NCI-H2196 (cell line): ENCODE data around the gene TTC7B.

Source experiments
- DNase-seq: peaks from one replicate; lab custom pipeline; 2025; ENCODE audit not compliant: unreplicated experiment; lab: John Stamatoyannopoulos, UW

TTC7B gene

DNA sequence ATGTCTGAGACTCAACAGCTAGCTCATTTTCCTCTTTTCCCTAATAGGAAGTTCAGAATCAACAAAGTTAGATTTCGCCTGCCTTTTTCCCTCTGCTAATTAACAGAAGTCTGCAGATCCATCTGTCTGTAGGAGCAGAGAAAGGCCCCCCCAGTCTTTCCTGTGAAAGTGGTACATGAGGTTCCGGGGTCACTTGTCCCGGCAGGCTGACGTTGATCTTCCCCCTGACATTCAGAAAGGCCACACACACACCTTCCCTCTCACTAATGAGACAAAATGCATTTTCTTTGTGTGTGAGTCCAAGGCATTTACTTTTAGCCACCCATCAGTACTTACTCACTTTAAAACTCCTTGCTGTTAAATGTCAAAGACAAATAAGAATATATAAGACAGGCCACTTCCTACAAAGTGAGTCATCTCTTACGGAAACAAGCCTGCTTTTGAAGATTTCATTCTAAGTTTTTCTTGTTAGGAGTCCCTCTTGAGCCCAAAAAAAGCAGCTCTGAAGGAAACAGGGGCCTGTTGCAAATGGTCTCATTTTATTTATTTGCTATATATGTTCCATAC, 138.7 kb downstream of the TTC7B start:
- DNase-seq, result no peak

DNA sequence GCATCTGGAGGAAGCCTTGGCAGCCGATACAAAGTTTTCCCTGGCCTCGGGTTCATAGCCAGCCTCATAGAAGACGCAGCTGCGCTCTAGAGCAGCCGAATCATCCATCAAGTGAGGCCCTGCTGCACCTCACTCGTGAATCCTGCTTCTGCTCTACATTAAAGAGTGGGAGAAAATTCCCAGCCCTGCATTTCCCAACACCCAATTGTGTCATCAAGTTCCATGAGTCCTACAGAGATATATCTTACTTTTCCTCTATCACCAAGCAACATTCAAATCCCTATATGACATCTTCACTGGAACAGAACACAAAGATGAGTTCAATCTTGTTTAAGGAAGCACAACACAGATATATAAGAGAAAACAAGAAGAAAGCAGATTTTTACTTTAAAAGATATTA, 139.3 kb downstream of the TTC7B start:
- no peak for DNase-seq

DNA sequence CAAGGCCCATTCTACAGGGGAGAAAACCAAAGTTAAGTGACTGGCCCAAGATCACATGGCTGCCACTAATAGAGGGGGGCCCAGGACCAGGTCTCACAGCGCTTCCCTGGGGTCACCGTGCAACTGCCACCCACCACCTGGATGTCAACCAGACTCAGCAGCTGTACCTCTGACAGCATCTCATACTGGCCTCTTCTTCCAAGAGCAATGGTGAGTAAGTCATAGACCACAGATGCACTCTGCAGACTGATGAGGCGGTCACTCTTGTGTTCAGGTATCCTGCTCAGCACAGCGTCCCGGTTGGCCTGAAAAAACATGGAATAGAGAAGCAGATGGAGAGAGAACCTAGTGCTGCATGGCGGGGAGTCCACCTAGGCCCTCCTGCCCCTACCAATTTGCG, 139.9 kb downstream of the TTC7B start:
- no peak for DNase-seq

DNA sequence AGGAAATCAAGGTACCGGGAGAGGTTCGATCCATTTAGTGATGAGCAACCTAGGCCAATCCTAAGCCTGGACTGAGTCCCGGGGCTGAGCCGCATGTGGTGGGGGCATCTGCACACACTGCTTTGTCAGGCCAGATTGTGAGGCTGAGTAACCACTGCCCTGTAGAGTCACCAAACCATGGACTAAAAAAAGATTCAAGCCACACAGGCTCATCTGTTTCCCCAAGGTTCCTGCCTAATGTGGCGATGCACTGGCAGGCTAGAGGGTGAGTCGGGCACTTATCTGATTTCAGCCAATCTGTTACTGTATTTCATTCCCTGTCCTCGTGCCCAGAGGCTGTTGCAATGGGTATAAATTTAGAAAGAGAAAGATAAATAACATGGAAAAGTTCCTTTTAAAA, 140.8 kb downstream of the TTC7B start:
- no peak for DNase-seq

DNA sequence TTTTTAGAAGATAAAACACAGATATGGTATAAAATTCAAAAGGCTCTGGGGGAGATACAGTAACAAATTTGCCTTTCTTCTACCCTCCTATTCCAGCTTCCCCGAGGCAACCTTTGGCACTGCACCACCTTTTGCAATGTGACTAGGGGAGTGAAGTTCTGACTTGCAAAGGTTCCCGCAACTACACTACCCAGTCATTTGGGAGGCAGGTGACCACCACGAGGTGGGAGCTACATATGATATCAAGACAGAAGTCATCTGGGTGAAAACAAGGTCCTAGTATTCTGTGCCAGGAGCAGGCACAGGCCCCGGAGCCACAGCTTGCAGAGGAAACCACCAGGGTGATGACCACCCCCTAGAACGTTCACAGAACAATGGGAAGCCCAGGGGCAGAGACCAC, 141.5 kb downstream of the TTC7B start:
- no peak for DNase-seq

DNA sequence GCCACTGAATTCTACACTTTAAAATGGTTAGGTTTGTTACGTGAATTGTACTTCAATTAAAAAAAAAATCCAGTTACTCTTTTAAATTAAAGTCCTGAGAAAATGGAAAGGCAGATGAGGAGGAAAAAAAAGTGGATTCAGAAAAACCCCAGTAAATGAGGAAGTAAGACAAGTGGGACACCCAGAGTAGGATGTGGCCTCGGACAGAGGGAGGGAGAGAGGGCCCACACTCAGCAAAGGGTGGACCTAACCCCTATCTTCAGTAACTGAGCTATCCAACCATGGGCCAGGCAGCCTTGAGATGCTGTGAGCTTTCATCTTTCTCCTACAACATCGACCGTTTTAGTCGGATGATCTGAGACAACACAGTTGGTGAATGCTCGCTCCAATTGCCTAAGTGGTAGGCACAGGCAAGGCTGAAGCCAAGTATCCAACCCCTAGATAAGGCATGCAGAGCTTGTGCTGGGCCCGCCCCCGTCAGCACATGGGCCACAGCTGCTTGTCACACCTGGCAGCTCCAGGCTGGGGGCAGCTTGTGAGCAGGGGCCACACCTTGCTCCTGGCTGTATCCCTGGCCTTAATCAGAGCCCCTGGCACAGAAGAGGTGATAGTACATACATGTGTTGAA, 142.1 kb downstream of the TTC7B start:
- no peak for DNase-seq

DNA sequence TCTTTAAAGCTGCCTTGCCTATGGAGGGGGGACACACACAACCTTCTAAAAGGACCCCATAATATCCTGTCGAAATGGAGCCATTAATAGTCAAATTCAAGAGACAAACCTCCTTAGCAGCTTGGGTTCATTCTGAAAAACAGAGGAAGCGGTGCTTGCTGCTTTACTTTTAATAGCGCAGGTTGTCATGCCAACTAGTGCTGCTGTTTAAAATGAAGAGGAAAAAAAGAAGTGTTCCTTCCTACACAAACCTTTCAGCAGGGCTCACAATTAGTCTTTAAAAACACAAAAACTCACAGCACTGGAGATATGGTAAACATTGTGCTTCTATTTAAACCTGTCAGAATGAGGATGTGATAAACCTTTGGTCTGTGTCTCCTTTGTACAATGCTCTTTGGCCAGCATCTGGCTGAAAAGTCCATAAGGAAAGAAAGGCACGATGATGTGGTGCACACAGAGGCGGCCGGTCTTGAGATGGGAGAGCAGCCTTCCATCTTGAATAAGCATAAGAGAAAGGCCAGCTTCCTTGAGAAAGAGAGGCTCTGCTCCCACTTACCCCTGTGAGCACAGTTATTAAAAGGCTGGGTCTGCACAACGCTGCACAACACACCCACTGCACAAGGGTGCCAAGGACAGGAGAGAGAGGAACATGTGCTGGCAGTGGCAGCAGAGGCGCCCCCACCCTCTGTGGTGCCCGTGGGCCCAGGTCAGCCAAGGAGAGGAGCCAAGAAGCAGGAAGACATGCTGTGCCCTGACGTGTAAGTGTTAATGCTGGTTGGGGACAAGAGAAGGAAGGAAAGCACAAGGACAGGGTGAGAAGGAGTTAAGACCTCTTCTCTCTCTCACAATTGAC, 144.6 kb downstream of the TTC7B start:
- no peak for DNase-seq

DNA sequence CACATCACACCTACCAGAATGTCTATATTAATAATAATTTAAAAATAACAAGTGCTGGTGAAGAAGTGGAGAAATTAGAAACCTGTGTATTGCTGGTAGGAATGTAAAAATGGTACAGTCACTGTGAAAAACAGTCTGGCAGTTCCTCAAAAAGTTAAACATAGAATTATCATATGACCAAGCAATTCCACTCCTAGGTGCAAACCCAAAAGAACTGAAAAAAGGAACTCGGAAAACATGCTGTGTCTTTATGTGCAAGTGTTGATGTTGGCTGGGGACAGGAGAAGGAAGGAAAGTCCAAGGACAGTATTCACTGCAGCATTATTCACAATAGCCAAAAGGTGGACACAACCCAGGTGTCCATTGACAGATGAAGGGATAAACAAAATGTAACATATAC, 146.5 kb downstream of the TTC7B start:
- no peak for DNase-seq

DNA sequence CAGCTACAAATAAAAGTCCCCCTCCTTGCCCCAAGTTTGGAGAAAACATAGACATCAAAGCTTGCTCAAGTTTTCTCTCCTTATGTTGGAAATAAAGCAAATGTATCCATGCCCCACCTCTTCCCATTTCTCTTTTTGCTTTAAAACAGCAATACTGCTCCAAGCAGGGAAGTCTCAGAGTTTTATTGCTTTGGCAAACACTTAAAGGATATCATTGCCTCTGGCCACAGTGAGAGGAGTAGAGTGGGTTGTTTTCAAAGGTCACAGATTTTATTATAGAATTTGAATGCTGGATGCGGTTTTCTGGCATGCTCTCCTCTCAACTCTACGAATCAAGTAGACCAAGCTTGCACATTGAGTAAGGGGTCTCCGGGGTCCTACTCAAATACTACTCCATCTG, 149.7 kb downstream of the TTC7B start:
- DNase-seq, result no peak

DNA sequence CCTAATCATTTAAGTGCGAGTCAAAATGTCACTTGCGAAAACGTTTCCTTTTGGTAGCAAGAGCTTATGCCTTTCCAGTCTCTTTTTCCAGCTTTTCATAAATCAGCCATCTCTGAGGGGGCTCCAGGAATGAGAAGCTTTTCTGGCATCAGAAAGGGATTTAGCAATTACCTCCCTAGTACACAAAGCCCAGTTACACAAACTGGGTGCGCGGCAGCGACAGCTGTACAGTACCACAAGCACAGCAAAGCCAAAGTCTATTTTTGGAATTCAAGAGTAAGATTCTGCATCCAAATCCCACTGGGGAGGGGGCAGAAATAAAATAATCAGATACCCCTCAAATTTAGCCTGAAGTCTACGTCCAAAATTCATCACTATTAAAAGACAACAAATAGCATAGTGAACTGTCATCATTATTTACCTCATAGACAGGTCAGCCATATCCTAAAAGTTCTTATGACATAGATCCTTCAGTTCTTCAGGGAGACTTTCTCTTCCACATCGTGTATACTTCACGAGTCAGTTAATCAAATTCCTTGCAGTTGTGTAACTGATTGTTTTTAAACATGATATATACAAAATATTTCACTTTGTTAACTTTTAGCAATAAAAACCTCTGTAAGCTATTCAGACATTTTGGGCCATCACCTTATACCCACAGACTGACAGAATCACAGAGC, 150.8 kb downstream of the TTC7B start:
- DNase-seq, result no peak

DNA sequence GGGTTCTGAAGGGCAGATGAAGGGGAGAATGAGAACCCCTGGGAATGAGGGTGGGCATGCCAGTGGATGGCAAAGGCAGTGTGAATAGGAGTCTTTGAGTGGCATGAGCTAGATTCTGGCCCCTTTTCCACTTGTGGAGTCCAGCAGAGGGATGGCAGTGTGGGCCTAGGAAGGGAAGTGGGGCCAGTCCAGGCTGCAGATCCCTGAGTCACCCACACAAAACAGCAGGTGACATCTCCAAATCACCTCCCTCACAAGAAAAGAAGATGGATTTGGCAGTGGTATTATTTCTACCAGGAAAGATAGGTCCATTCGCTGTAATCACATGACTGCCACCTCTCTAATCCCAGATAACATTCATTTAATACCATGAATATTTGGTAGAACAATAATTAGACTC, 151.3 kb downstream of the TTC7B start:
- no peak for DNase-seq

DNA sequence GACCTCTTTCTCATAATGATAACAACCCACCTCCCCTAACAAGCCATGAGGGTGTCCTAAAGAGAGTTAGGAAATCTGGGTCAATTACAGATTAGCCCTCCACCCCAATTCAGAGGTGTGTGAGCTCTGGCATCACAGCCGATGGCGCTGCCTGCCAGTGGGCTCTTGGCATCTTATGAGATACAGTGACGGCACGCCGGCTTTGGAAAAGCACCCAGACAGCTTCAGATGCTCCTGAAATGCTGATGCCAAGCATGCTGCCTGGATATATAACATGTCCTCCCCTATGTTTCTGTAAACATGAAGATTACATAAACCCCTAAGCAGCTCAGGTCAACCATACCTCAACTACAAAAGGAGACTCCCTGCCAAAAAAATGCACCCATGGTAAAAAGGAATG, 152.6 kb downstream of the TTC7B start:
- no peak for DNase-seq

DNA sequence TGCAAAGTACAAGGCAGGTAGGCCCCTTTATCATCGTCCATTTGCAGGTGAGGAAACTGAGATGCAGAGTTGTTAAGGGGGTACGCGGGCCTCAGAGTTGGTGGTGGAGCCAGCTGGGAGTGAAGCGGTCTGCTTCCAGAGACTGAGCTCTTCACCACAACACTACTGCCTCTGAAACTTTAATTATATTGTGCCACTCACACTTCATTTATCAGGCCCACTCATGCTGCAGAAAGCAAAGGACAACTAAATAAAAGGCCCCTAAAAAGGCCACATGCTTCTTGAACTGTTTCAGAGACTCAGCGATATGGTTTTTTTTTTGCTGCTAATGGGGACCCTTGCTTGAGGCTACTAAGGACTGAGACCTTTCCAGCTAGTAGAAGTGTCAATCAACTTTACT, 153.1 kb downstream of the TTC7B start:
- DNase-seq, result no peak

DNA sequence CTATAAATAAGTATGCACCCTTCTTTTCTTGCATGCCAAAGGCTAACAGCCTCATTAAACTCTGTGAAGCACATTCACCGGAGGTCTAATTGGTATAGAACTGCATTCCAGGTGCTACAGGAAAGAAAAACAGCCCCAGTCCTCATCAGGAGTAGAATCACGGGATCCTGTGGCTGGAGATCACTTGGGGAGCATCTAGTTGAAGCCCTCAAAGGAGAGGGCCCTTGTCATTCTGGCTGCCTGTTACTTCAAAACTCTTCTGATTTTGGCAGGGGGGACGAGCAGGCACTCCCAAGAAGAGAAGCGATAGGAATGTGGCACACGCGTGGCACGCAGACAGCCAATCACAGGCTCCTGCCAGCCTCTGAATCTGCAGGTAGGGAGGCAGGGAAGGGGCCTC, 154.4 kb downstream of the TTC7B start:
- no peak for DNase-seq

DNA sequence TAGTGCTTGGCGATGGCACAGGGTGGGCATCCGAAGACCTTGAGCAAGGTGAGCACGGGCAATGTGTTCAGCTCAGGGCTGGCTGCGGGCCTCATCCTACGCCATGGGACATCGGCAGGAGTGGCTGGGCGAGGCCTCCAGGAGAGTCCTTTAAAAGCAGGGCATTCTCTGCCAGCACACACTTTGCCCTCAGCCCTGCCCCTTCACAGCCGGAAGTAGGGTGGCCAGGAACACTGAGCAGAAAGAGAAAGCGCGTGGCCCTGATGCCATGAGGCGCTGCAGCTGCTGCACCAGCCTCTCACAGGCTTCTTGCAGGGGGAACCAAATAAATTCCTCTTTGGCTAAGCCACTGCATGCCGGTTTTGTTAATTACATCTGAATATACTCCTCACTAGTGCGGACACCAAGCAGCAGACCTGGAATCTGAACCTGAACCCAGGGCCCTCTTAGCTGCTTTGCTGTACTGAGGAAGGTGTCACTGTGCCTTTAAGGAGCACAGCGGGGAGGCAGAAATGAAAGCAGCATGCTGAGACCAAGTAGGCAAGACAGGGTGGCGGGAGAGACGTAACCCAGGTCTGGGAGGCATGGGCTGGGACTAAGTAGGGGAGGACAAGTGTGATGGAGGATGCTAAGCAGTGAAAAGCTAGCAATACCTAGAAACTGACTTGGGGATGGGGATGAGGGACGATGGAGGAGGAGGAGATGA, 155.2 kb downstream of the TTC7B start:
- no peak for DNase-seq

DNA sequence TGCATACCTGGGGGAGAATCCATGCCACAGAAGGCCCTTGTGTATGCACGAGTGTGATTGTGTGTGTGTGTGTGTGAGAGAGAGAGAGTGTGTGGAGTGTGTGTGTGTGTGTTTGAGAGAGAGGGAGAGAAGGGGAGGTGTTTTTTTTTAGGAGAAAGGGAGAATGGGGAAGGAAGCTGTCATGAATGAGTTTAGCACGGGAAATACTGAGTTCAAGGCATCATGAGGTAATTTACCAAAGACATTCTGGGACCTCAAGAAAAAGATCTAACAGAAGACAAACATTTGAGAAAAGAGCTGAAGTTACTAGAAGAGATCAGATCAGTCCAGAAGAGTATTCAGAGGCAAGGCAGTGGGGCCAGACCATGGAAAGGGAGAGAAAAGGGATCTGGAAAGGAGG, 157.1 kb downstream of the TTC7B start:
- DNase-seq, result no peak

DNA sequence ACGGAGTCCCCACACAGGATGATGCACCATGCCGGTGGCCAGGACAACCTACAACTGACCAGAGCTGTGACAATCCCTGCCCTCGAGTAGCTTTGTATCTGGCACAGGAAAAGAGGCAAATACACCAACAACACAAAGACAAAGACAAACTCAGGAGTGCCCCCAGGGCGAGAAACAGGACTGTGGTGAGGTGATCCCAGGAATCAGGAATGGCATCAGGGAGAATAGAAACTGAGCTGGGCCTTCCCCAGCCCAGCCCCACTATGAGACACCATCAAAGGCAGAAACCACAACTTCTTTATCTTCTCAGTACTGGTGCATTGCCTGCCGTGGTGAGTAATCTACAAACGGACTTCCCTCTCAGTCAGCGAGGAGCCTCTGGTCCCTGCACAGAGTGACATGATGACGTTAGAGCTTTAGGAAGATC, 157.7 kb downstream of the TTC7B start:
- DNase-seq, result no peak

DNA sequence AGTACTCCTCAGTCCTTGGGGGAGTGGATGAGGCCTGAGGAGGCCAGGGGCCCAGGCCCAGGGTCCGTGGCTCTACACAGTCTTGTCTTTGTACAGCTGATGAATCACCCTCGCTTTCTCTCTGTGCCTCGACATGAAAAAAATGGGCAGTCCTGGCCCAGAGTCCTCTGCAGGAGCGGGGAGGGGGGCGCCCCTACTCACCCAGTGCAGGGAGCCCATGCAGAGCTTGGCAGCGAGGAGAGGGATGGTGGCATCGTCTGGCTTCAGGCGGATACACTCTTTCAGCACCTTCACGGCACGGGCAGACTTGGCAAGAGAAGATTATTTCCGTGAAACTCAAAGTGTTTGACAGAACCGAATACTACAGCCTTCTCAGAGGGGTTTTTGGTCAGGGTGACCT, 159.3 kb downstream of the TTC7B start:
- no peak for DNase-seq

DNA sequence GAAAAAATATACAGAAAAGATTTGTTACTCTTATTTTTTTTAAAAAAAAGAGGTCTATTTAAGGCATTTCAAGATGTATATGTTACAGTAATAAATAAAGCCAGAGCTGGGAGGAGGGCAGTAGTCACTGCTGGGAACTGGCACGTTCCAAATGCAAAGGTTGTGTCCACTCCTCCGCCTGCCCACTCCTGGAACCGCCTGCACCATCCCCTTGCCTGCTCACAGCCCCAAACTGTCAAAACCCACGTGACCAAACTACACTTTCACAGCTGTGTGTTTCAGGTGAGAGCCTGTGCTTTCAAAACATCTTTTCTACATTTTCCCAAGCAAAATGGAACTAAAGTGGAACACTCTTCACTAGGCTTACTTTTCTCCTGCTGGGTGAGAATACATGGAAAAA, 160.4 kb downstream of the TTC7B start:
- no peak for DNase-seq

DNA sequence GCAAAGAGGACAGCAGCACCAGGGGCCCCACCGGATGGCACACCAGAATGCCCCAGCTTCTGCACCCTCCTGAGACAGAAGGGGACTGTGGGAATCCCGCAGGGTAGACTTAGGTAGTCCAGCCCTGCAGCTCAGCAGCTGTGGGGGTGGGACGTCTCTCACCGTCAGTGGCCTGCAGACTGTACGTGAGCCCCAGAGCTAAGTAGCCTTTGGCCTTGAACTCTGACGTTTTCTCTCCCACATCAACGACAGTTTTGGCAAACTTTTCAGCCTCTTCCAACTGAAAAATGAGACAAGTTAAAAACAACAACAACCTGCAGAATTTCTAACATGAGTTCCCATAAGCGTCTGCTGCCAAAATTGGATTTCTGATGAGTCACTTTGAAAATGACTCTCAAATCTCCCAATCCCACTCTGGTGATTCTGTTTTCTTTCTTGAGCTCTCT, 161.4 kb downstream of the TTC7B start:
- DNase-seq, result no peak

DNA sequence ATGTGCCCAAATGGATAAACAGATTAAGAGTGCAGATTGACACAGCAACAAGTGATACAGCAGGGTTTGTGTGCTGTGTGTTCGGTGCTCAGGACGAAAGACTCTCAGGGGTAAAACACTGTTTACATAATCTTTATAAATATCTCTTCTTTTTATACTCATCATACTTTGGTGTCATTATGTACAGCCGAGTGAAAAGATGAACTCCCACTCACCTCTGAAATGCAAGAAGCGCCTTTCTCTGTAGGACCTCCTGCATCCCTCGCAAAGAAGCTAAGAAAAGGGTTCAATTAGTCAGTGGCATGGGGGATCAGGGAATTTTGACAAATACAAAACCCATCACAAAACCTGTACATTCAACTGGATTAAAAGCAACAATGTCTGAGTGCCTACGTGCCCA, 163.6 kb downstream of the TTC7B start:
- DNase-seq, result no peak
